Erythroblast (primary cell): ENCODE measurements around the gene HEG1.

Source experiments
- DNase-seq, 2 experiments: peaks; one replicate each; lab custom pipeline; 2025; lab: John Stamatoyannopoulos, UW
- GATA1 ChIP-seq: IDR thresholded peaks from 2 replicates; pipeline ENCODE4 v1.6.1; 2011; ENCODE audit warnings: low read depth, mild to moderate bottlenecking, control low read depth, low read length, moderate library complexity
- POLR2A ChIP-seq: IDR thresholded peaks from 2 replicates; pipeline ENCODE4 v1.6.1; 2011; ENCODE audit warnings: mild to moderate bottlenecking, low read length

The HEG1 gene

DNA sequence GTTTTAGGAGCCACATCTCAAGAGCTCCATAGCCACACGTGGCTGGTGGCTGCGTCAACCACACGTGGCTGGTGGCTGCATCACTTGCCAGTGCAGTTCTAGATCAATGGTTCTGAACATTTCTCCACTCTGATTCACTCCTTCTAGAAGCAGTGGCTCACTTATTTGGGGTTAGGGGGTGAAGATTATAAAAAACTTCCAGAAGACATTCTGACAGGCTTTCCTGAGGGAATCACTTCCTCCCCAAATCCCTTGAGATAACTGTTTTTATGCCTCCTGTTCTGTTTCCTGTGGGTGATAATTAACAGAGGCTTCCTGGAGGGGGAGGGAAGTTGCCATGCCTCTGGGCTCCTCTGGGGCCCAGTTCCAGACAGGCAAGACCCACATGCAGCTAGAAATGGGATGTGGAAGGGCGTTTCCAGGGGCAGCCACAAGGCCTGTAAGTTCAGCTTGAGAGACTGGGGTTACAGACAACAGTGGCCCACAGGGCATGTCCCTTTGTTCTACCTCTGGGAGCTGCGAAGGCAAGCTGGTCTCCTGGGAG is 23.6 kb downstream of the HEG1 start:
- TF ChIP-seq GATA1 (no peak), POLR2A (no peak)
- no peak for DNase-seq

DNA sequence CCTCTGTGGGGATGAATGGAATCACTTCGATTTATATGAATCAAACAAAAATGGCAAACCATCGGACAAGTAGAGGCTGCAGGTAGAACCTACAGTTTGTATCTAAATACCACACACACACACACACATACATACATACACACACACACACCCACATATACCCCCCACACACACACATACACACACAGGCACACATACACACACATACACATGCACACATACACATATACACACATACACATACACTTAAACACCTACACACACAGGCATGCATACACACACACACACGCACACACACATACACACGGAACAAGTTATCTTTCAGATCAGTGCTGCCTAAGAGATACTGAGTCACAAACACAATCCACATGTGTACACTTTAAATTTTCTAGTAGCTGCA is 24.3 kb downstream of the HEG1 start:
- TF ChIP-seq POLR2A, result no peak
- no peak for TF ChIP-seq GATA1
- no peak for DNase-seq

DNA sequence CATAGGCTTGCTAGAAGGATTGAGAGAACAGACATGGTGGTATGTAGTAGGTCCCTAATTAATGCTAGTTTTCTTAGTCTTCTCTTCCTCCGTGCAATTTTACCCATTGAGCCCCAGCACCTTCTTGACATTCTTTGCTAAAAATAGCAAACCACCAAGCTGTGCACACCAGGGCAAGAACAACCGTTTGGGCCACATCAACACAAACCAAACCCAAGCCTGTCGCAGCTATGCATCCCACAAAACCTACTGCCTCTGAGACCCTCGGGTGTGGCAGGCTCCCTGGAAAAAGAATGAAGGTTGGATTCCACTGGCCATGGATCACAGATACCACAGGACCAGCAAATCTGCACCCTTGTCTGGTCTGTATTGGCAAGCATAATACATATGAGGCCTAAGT is 27.1 kb downstream of the HEG1 start:
- DNase-seq, result no peak
- no peak for TF ChIP-seq POLR2A
- no peak for TF ChIP-seq GATA1

DNA sequence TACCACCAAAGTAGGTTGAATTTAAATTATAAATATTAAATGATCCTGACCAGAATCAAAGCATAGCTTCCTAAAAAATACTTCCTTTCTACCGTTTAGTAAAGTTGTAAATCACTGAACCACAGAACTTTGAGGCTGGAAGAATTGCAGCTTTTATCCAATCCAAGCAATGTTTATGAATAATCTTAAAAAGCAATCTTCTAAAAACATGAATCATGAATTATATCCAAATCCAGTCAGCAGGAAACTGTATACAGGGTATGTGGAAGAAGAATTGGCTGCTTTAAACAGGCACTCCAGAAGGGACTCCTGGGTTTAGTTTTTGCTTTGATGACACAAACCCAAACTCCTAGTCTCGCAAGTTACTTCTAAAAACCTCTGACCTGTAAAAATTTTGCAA is 30.2 kb downstream of the HEG1 start:
- no peak for DNase-seq
- no peak for TF ChIP-seq POLR2A
- TF ChIP-seq GATA1, result no peak

DNA sequence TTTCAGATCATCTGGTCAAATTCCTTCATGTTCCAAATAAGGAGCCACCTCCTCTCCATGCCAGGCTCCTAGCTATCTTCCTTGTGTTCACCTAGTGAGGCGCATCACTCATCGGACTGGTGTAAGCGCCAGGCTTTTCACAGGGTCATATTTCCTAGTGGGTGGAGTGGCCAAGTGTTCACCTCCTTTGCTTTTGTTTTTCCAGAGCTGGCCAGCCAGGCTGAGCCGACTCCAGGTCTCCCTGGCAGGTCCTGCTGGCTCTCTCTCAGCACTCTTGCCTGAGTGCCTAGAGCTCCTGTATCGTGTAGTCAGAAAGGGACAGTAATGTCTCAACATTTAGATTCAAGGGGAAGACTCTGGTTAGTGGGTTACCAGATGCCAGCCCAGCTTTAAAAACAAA is 31.0 kb downstream of the HEG1 start:
- TF ChIP-seq POLR2A, result no peak
- TF ChIP-seq GATA1, result no peak
- DNase-seq, result no peak

DNA sequence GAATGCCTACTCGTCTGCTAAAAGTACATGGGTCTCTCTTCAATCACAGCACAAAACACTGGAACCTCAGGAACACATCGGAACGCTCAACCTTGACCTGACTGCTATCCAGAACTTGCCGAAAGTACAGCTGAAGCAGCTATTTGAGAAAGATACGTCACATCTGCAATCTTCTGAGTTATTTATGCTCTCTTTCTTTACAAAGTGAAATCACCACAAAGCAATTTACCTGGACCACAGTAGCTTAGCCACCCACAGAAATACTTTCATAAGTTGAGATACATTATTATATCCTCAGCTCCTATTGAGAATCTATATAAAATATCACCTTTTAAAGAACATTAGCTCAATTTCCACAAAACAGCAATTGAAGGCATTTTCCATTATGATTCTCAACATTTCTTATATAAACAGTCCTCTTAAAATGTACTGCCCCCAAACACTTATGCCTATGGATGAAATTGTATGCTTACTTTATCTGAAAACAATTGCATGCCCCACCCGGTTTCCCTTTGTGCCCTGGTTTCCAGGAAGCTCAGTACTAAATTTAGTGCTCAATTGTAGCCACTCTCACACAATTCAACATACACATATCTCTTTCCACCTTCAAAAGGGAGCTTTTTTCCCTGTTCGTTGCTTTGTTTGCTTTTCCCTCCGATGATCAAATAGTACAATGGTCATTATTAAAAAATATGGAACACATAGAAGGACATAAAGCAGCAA is 31.8 kb downstream of the HEG1 start:
- no peak for DNase-seq
- TF ChIP-seq GATA1 (no peak), POLR2A (no peak)

DNA sequence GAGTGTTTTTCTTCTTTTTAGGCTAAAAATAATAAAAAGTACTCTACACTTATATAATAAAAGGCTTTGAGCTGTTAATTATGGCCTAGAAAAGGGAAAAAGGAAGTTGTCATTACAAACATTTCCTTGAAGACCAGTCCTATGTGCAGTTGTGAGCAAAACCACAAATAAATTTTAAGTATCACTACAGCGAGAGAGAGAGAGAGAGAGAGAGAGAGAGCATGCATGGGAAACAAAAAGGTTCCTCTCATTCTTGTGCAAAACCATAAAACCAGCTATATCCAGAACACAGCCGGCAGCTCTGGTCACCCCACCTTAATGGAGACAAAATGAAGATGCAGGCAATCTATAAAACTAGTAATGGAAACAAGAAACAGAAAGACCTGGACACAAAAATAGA is 33.6 kb downstream of the HEG1 start:
- DNase-seq, result no peak
- TF ChIP-seq GATA1 (no peak), POLR2A (no peak)

DNA sequence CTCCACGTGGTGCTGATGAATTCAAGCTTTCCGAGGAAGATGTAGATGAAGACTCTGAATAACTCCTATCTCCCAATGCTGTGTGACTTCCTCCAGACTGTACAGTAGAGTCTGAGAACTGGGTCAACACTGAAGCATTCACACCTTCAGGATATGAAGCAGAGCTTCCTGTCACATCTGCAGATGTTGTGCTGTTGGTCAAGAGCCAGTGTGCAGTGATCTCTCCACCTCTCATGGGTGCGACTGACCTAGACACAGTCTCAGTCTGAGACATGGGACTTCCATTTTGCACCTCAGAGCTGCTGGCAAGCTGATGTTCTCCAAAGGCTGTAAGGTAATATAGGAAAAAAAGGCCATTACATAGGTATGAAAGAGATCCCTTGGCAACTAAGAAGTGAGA is 36.5 kb downstream of the HEG1 start:
- TF ChIP-seq GATA1 (no peak), POLR2A (no peak)
- no peak for DNase-seq

DNA sequence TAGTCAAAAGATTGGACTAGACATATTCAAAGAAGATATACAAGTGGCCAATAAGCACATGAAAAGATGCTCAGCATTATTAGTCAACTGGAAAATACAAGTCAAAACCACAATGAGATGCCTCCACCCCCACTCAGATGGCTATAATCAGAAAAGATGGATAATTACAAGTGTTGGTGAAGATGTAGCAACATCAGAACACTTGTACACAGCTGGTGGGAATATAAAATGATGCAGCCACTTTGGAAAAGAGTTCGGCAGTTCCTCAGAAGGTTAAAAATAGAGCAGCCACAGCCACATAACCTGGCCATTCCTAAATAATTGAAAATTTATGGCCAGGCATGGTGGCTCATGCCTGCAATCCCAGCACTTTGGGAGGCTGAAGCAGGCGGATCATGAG is 38.4 kb downstream of the HEG1 start:
- DNase-seq, result no peak
- TF ChIP-seq POLR2A, result no peak
- no peak for TF ChIP-seq GATA1

DNA sequence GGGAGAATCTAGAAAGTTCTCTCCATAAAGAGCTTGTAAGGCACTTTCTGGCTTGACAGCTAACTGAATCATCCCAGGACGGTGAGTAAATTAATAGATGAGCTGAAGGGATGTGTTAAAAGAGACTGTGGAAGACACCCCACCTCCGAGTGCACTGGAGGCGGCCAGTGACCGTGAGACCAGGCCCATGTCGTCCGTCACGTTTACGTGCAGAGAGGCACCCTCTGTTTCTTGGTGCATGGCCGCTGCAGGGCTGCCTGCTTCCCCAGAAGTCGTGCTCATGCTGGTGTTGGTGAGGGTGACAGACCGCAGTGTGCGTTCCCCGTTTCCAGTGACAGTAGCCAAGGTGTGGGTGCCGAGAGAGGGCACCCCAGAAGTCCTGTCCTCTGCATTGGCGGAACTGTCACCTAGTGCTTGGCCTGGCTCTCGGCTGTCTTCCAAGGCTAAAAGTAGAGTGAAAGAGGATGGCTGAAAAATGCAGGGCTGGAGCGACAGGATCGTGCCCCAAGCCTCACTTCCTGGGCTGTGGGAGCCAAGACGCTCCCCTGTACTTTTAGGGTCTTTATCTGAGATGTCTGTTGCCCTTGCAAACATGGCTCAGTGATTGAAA is 41.1 kb downstream of the HEG1 start:
- TF ChIP-seq GATA1 (no peak), POLR2A (no peak)
- no peak for DNase-seq

DNA sequence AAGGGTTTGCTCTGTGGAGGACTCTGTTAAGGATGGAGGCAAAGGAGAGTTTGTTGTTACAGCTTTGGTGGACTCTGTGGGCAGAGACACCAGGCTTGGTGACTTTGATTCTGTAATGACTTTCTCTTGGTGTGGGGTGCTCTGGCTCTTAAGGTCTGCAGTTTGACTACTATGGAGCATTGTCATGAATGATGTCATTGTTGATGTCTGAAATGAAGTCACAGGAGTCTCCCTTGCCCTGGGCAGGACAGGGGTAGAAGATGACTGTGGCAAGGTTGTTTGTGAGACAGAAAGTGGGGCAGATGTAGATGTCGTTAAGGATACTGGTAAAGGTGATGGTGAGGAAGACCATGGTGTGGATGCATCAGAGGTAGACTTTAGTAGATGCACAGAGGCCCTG is 42.7 kb downstream of the HEG1 start:
- TF ChIP-seq POLR2A (no peak), GATA1 (no peak)
- no peak for DNase-seq

DNA sequence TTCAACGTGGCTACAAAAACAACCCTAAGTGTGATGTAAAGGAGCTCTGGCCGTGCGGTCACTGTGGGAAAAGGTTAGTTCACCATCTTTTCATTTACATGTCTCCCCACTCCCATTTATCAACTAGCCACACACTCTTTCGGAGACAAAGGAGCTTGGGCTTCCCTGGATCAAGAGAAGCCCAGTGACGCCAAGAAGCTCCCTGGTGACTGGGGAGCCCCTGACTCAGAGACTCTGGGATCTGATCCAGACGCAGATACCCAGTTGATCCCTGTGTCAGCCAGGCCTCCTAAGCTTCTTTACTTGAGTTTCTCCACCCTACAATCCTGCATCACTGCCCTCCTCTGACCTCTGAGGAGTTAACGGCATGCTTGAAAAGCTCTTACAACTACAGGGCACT is 43.9 kb downstream of the HEG1 start:
- no peak for DNase-seq
- TF ChIP-seq POLR2A (no peak), GATA1 (no peak)

DNA sequence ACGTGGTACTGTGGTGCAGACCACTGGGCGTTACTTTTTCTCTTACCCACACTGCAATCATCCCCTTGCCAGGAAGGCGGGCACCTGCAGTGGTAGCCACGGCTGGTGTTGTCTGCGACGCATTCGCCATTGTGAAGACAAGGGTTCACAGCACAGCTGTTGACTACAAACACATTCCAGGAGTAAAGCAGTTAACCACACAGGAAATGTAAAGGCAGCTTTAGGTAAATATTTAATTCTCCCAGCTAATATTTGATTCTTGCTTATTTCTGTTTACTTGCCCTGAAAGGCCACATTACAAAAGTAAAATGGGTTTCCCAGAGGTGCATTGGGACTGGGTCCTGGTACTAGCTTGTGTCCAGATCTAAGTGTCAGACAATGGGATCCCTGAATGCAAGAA is 45.4 kb downstream of the HEG1 start:
- no peak for DNase-seq
- no peak for TF ChIP-seq POLR2A
- TF ChIP-seq GATA1, result no peak

DNA sequence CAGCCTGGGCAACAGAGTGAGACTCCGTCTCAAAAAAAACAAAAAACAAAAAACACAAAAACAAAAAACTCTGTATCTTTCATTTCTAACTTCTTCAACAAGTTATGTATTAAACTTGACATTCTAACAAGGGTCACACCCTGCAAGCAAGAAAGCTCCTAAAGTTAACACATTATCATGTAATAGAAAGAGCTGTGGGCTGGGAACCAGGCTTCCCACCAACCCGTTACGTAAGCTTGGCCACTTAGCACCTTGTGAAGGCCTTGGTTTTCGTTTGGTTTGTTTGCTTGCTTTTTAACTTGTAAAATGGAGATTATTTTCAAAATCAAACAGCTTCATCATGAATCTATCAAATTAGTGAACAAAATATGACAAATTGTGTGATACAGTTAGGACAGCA is 47.0 kb downstream of the HEG1 start:
- no peak for TF ChIP-seq POLR2A
- TF ChIP-seq GATA1, result no peak
- DNase-seq, result no peak

DNA sequence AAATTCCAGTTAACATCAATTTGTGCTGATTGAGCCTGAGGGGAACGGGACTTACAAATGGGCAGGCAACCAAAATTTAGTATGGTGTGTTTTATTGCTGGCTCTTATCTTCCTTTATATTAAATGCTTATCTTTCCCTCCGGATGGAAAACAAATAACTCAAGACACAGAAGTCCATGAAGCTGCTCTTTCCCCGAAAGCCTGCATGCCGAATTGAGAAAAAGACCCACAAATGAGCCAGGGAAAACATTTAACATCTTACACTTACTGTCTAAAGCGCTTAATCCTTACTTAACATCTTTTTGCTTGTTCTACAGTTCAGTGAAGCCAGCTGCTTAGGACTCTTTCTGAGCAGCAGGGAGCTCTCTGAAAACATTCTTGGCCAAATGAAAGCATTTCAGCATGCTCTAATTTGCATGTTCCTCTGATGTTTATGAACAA is 49.5 kb downstream of the HEG1 start:
- TF ChIP-seq POLR2A, result no peak
- DNase-seq, result no peak

DNA sequence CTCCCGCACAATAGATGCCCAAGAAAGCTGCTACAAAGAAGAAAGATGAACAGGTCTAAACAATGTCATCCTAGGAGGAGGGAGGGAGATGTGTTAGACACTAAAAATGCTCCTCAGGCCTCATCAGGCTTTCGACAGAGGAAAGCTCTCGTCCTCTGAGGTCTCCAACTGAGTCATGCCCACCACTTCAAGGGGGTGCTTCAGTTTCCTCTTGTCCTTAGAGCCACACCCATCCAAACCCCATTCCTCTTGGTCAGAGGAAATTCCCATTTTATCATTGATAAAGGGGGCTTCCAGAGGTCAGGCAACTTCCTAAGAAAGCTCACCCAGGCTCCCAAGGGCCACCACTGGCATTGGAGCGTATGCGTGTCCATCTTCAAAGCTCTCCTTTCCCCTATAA is 50.1 kb downstream of the HEG1 start:
- DNase-seq, result no peak
- no peak for TF ChIP-seq GATA1
- no peak for TF ChIP-seq POLR2A

DNA sequence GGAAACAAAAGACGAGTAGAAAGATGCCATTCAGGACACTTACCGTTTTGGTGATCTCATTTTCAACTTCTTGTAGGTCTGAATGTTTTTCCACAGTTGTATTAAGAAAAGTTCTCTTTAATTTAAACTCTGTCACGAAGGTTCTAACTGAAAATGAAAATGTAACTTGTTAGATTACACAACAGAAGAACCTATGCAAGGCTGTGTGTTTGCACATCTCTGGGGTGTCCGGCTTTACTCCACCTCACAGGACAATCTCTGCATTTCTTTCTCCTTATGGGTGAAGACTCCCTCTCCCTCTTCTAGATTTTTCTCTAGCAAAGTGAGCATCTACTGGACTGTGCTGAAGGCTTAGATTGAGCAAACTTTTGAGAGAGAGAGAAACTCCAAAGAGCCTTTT is 50.6 kb downstream of the HEG1 start:
- no peak for TF ChIP-seq GATA1
- no peak for TF ChIP-seq POLR2A
- no peak for DNase-seq
